GM12801 (cell line): ENCODE measurements around the gene PICALM.

Experiments
- CTCF ChIP-seq: IDR thresholded peaks from one replicate; pipeline ENCODE4 v1.5.1; 2011; ENCODE audit warnings: control low read depth; ENCODE audit not compliant: insufficient read length; ENCODE audit errors: extremely low read depth

PICALM gene

GRCh38 chr11:86066033-86066432 is 2.9 kb downstream of the PICALM start:
- no peak for TF ChIP-seq CTCF

- no peak for TF ChIP-seq CTCF
Measured at GRCh38 chr11:86064220-86064803, 4.6 kb downstream of the PICALM start.

- TF ChIP-seq CTCF = no peak
Measured at GRCh38 chr11:86063536-86063935, 5.3 kb downstream of the PICALM start.

- no peak for TF ChIP-seq CTCF
Measured at GRCh38 chr11:86062719-86063118, 6.2 kb downstream of the PICALM start.

GRCh38 chr11:86061483-86062205 is 7.2 kb downstream of the PICALM start:
- TF ChIP-seq CTCF = no peak

- no peak for TF ChIP-seq CTCF
Measured at GRCh38 chr11:86060544-86060943, 8.3 kb downstream of the PICALM start.

GRCh38 chr11:86058360-86058759 is 10.5 kb downstream of the PICALM start:
- TF ChIP-seq CTCF = no peak
